Fibroblast of lung (primary cell): ENCODE data around the gene KCNJ9.

Source experiments
- CTCF ChIP-seq, 2 donors: IDR thresholded peaks in 1 of 2; conservative IDR thresholded peaks in 1 of 2; 1 replicate in 1 of 2; 2 replicates in 1 of 2; pipeline ENCODE4 v1.5.1; 2011 to 2012; ENCODE audit warnings: low read length in 2 of 2, control low read depth in 1 of 2, inconsistent platforms in 1 of 2, low read depth in 1 of 2, mild to moderate bottlenecking in 1 of 2
- EZH2 ChIP-seq: IDR thresholded peaks from 2 replicates; pipeline ENCODE4 v1.5.1; 2012; ENCODE audit warnings: low read length, control low read depth, mild to moderate bottlenecking; ENCODE audit errors: missing control alignments

- no peak for TF ChIP-seq CTCF (conservative IDR thresholded peaks at IDR 0.05 in 1 of 2, IDR thresholded peaks at IDR 0.05 in 1 of 2; ENCODE audit: low read depth in 1 of 2, low read length in 2 of 2)
- TF ChIP-seq EZH2 = no peak
These were observed 35.2 kb downstream of the KCNJ9 start for GRCh38 chr1:160116283-160117147.
